ENCODE data around the gene KLHL25. TPM values are rescaled to one million over a fixed set of nuclear protein-coding genes. Genes with fewer than 3 reads are reported as not detected.
"Not testable (repeated sequence)": the region's sequence is repeated elsewhere in the genome, so short reads cannot be mapped to it uniquely, and the experiment has no call there.

KLHL25 gene, protein sequence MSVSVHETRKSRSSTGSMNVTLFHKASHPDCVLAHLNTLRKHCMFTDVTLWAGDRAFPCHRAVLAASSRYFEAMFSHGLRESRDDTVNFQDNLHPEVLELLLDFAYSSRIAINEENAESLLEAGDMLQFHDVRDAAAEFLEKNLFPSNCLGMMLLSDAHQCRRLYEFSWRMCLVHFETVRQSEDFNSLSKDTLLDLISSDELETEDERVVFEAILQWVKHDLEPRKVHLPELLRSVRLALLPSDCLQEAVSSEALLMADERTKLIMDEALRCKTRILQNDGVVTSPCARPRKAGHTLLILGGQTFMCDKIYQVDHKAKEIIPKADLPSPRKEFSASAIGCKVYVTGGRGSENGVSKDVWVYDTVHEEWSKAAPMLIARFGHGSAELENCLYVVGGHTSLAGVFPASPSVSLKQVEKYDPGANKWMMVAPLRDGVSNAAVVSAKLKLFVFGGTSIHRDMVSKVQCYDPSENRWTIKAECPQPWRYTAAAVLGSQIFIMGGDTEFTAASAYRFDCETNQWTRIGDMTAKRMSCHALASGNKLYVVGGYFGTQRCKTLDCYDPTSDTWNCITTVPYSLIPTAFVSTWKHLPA
- total RNA-seq (2014; rRNA removed; shearing (Covaris generic)): 17.9 and 23.6 TPM in 2 replicates

GRCh38 chr15:85794598-85795336 is at the start of gene KLHL25:
TSS of gene KLHL25 (minus strand) at chr15:85794925. CDS start at chr15:85769810, 25,115 bp downstream.
- peak; percentile 94 for DNase-seq (ENCODE audit: low spot score)

- no peak for DNase-seq (ENCODE audit: low spot score)
Observed at GRCh38 chr15:85840802-85841152, 46.1 kb upstream of the KLHL25 start.

- DNase-seq (ENCODE audit: low spot score): peak; percentile 99
Observed at GRCh38 chr15:85840079-85840801, 45.5 kb upstream of the KLHL25 start.

GRCh38 chr15:85839643-85840042 is 44.9 kb upstream of the KLHL25 start:
- no peak for DNase-seq (ENCODE audit: low spot score)

DNA sequence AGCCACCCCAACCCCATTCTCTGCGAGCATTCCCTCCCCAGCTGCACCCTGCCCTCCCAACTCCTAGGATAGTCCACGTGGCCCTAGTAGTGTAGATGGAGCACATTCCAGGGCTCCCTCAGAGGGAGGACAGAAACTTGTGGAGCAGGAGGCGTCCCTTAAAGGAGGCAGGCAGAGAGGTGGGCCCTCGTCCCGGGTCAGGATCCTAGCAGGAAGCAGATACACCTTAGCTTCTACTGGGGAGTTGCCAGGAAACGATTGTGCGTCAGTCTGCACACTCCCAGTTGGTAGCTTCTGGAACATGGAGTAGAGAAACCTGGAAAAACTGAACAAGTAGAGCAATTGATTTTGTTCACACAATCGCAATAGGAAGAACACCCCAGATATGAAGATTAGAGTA is 43.9 kb upstream of the KLHL25 start:
- peak; percentile 26 for DNase-seq (ENCODE audit: low spot score)

- no peak for DNase-seq (ENCODE audit: low spot score)
Observed at GRCh38 chr15:85837881-85838280, 43.2 kb upstream of the KLHL25 start.

DNA sequence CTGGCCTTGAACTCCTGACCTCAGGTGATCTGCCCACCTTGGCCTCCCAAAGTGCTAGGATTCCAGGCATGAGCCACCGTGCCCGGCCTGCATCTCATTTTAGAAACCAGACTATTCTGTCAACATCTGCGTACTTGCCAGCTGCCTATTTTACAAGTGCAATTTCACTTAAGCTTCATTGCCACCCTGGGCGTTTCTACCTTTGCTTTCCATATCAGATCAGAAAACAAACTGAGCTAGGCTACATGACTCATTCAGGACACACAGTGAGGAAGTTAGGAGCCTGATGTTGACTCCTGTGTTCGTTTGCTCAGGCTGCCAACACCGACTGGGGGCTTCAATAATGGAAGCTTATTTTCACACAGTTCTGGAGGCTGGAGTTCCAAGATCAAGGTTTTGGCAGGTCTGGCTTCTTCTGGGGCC is 42.3 kb upstream of the KLHL25 start:
- peak; percentile 83 for DNase-seq (ENCODE audit: low spot score)

DNA sequence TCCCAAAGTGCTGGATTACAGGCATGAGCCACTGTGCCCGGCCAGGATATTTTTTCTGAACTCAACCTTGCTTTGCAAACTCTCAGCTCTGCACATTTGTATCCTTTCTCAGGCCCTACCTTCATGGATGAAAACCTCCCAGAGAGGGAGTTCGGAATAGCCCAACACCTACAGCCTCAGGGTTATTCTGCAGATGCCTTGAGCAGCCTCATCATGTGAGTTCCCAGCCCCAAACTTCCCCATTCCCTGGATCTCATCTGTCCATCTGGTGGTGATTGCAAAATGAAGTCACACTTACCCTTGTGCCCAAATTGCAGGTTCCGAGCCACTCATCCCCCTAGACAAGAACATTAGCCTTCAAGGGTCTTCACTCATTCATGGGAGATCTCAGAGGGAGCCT is 39.9 kb upstream of the KLHL25 start:
- no peak for DNase-seq (ENCODE audit: low spot score)

- no peak for DNase-seq (ENCODE audit: low spot score)
Observed at GRCh38 chr15:85832394-85832793, 37.7 kb upstream of the KLHL25 start.

DNA sequence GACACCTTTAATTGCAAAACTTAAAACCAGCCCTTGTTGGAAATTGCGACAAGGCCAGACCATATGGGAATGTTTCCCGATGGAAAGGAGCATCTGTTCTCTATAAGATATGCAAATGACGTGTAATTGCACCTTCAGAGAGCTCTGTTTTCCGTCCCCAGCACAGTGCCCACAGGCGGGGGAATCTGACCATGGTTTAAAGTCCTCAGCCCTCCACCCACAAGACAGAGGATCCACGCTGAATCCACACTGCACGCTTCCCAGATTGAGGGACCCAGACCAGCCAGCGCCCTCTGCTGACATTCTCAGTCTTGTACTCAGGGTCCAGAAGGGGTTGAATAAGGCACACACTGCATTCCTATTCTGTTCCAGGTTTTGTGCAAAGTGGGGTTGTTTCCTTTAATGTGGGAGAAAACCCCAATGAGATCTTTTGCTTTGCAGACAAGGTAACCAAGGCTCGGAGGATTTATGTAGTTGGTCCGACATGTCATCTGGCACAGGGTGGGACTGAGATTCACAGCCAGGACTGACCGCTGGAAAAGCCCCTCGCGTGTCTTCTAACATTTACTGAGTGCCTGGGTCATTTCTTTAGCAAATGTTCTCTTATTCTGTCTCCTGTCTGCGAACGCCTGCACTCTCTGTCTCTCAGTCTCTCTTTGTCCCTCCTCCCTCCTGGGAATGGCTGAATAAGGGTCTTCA is 36.8 kb upstream of the KLHL25 start:
- peak; percentile 68 for DNase-seq (ENCODE audit: low spot score)

GRCh38 chr15:85829754-85830153 is 35.0 kb upstream of the KLHL25 start:
- not testable (repeated sequence) for DNase-seq (ENCODE audit: low spot score)

DNA sequence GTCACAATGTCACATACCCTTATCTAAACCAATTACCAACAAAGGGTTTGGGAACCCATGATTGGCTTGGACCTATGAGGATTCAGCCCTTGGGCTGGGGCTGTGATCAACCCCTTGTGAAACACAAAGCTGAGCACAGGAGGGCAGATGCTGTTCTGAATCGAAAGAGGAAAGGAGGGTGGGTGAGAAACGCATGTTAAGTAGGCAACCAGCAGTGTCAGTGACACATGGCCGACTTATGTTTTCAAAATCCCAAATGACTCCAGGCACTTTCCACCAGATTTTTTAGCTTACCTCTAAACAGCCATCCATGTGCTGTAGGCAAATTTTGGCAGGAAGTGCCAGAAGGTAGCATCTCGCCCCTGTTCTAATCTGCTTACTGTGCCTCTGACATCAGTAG is 34.1 kb upstream of the KLHL25 start:
- no peak for DNase-seq (ENCODE audit: low spot score)

- no peak for DNase-seq (ENCODE audit: low spot score)
Observed at GRCh38 chr15:85828126-85828525, 33.4 kb upstream of the KLHL25 start.

DNA sequence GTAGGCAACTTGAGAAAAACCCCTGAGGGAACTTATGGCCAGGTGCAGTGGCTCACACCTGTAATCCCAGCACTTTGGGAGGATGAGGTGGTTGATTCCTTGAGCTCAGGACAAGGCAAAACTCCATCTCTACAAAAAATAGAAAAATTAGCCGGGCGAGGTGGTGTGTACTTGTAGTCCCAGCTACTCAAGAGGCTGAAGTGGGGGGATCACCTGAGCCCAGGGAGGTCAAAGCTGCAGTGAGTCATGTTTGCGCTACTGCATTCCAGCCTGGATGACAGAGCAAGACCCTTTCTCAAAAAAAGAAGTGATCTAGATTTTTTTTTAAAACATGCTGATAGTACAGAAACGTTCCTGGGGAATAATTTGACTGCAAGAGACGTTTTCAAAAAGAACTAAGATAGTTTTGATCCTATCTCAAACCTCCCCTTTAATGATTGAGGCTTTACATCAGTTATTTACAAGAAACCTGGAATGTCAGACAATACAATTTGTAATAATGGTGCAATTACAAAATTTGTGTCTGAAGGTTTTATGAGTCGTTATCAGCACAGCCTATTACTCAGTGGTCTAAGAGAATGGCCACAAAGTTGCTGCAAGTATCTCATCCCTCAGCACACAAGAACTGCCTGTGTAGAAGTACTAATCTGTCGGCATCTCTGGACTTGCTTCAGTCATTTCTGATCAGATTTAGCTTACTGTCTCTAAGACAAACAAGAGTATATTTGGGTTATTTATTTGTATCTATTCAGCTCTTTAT is 32.2 kb upstream of the KLHL25 start:
- DNase-seq (ENCODE audit: low spot score): no peak

- DNase-seq (ENCODE audit: low spot score): peak; percentile 36
Observed at GRCh38 chr15:85825719-85826118, 31.0 kb upstream of the KLHL25 start.

DNA sequence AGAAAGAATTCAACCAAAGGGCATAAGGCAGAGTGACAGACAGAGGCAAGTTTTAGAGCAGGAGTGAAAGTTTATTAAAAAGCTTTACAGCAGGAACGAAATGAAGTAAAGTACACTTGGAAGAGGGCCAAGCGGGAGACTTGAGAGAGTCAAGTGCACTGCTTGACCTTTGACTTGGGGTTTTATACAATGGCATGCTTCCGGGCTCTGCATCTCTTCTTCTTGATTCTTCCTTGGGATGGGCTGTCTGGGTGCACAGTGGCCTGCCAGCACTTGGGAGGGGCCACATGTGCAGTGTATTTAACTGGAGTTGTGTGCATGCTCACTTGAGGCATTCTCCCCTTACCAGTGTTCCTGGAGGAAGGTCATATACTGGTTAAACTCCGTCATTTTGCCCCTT is 30.4 kb upstream of the KLHL25 start:
- peak; percentile 35 for DNase-seq (ENCODE audit: low spot score)

DNA sequence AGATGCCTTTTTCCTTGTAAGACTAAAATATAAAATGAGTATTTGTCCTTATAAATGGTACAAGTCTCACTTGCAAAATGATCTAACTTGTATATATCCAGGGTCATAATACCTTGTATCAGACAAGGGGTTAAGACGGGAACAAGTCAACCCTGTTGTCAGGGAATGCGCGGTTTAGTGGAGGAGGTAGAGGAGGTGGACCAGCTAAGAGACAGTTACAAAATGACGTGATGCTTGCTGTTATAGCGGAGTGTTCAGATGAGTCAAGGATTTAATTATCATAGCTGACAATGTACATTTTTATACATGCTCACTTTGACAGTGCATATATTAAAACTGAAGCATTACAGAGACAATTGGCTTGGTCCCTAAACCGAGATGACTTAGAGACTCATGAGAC is 26.8 kb upstream of the KLHL25 start:
- DNase-seq (ENCODE audit: low spot score): no peak

DNA sequence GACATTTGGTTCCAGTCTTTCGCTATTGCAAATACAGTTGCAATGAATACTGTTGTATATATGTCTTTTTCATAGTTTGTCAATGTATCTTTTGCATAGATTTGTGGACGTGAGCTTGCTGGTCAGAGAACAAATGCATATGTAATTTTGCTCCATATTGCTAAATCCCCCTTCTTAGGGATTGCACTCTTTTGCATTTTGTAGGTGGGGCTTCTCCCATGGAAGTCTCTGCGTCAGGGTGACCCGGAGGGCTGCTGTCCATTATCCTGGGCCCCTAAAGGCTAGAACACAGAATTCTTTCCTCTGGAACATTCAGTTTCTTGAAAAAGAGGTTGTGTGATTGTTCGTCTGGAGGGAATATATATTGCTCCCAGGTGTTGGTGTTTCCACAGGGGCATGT is 25.2 kb upstream of the KLHL25 start:
- DNase-seq (ENCODE audit: low spot score): no peak

- DNase-seq (ENCODE audit: low spot score): no peak
Observed at GRCh38 chr15:85813234-85813633, 18.5 kb upstream of the KLHL25 start.

GRCh38 chr15:85810075-85810474 is 15.3 kb upstream of the KLHL25 start:
- no peak for DNase-seq (ENCODE audit: low spot score)

Measured in HT-29 (cell line).